AG08395 (cell line): Measurements from ENCODE around the gene MYADML2.

Experiments
- DNase-seq: peaks from one replicate; pipeline ENCODE4 v3.0.0; 2012; ENCODE audit warnings: mixed read lengths, low spot score

MYADML2 gene

GRCh38 chr17:81899514-81900166, 47.4 kb downstream of the MYADML2 start:
- DNase-seq = no peak

GRCh38 chr17:81898885-81899284, 48.1 kb downstream of the MYADML2 start:
- DNase-seq = no peak

- peak; percentile 88 for DNase-seq
Observed at GRCh38 chr17:81898029-81898866, 48.8 kb downstream of the MYADML2 start.

GRCh38 chr17:81895400-81895799, 51.6 kb downstream of the MYADML2 start:
- no peak for DNase-seq

GRCh38 chr17:81891303-81891552, 55.8 kb downstream of the MYADML2 start:
- no peak for DNase-seq

- peak; percentile 10 for DNase-seq
Observed at GRCh38 chr17:81890447-81891302, 56.4 kb downstream of the MYADML2 start.
